ENCODE measurements around the gene ERCC8. TPM values are rescaled to one million over a fixed set of nuclear protein-coding genes. Genes with fewer than 3 reads are reported as not detected.

The ERCC8 gene
- total and polyA plus RNA-seq, 10 donors, result 4.3 to 18.9 (median 12.4) TPM

- Histone ChIP-seq H3K36me3 (peaks cover 0 to 8% (median 0%) of the 10 kb centered on the region in 6 donors), H3K27me3 (replicated peaks in 1 of 7) (no peaks in the 10 kb centered on the region), H3K27ac (no peak overlapping the region), H3K4me1 (no peaks in the 10 kb centered on the region), H3K4me3 (no peak overlapping the region), H3K9me3 (peaks cover 0 to 34% (median 18%) of the 10 kb centered on the region in 8 donors)
- no peak for TF ChIP-seq CTCF (IDR thresholded peaks at IDR 0.05 in 8 of 11, conservative IDR thresholded peaks at IDR 0.05 in 3 of 11)
- no peak for TF ChIP-seq POLR2AphosphoS5 (IDR thresholded peaks at IDR 0.05)
- no peak for TF ChIP-seq POLR2A (IDR thresholded peaks at IDR 0.05)
- intact Hi-C loops (cut with DNase I; ENCODE audit: low total_unique reads), result no loop called here
- DNase-seq, result no peak
- 80 to 97% (median 83%) methylated on average over 8 to 9 of the region's 9 CpGs for WGBS, 5 donors
Observed at GRCh38 chr5:60977956-60978737, 33.3 kb upstream of the ERCC8 start.

DNA sequence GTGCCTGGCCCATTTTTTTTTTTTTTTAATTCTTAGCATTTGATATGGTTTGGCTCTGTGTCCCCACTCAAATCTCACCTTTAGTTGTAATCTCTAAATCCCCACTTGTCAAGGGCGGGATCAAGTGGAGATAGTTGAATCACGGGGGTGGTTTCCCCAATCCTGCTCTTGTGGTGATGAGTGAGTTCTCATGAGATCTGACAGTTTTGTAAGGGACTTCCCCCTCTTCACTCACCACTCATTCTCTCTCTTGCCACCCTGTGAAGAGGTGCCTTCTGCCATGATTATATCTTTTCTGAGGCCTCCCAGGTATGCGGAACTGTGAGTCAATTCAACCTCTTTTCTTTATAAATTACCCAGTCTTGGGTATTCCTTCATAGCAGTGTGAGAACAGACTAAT lies 27.4 kb upstream of the ERCC8 start:
- intact Hi-C loops (cut with DNase I; ENCODE audit: low total_unique reads), result no loop called here
- 72 to 90% (median 78%) methylated on average over 3 of the region's 3 CpGs for WGBS, 5 donors
- Histone ChIP-seq H3K4me1 (no peaks in the 10 kb centered on the region), H3K27me3 (replicated peaks in 1 of 7) (no peaks in the 10 kb centered on the region), H3K36me3 (no peaks in the 10 kb centered on the region), H3K4me3 (no peak overlapping the region), H3K27ac (no peak overlapping the region), H3K9me3 (peaks cover 0 to 49% (median 36%) of the 10 kb centered on the region in 8 donors)
- no peak for TF ChIP-seq POLR2A (IDR thresholded peaks at IDR 0.05)
- TF ChIP-seq POLR2AphosphoS5 (IDR thresholded peaks at IDR 0.05), result no peak
- no peak for TF ChIP-seq CTCF (IDR thresholded peaks at IDR 0.05 in 8 of 11, conservative IDR thresholded peaks at IDR 0.05 in 3 of 11)
- DNase-seq, result no peak

GRCh38 chr5:60961685-60962084 lies 16.8 kb upstream of the ERCC8 start:
- 65 to 83% (median 73%) methylated on average over 2 of the region's 2 CpGs for WGBS, 5 donors
- Histone ChIP-seq H3K36me3 (no peaks in the 10 kb centered on the region), H3K4me1 (peaks cover 0 to 13% (median 0%) of the 10 kb centered on the region in 6 donors), H3K27ac (no peak overlapping the region), H3K4me3 (no peak overlapping the region), H3K27me3 (replicated peaks in 1 of 7) (no peaks in the 10 kb centered on the region), H3K9me3 (peaks cover 4 to 15% (median 11%) of the 10 kb centered on the region in 8 donors)
- TF ChIP-seq POLR2A (IDR thresholded peaks at IDR 0.05) (no peak), CTCF (IDR thresholded peaks at IDR 0.05 in 8 of 11, conservative IDR thresholded peaks at IDR 0.05 in 3 of 11) (no peak), POLR2AphosphoS5 (IDR thresholded peaks at IDR 0.05) (no peak)
- DNase-seq, result no peak
- intact Hi-C loops (cut with DNase I; ENCODE audit: low total_unique reads), result no loop called here

- DNase-seq, result no peak
- TF ChIP-seq POLR2A (IDR thresholded peaks at IDR 0.05), result no peak
- no peak for TF ChIP-seq POLR2AphosphoS5 (IDR thresholded peaks at IDR 0.05)
- TF ChIP-seq CTCF (IDR thresholded peaks at IDR 0.05 in 8 of 11, conservative IDR thresholded peaks at IDR 0.05 in 3 of 11), result peak in 4 of 11 experiments; percentile 19 to 52 (median 36)
- Histone ChIP-seq H3K27ac (no peak overlapping the region), H3K4me1 (peaks cover 0 to 13% (median 0%) of the 10 kb centered on the region in 6 donors), H3K4me3 (no peak overlapping the region), H3K9me3 (peaks cover 0 to 5% (median 1%) of the 10 kb centered on the region in 8 donors), H3K36me3 (no peaks in the 10 kb centered on the region), H3K27me3 (replicated peaks in 1 of 7) (no peaks in the 10 kb centered on the region)
- WGBS, 5 donors, result 29 to 38% (median 34%) methylated on average over 2 of the region's 2 CpGs
- intact Hi-C loops (cut with DNase I; ENCODE audit: low total_unique reads), result no loop called here
Observed at GRCh38 chr5:60960591-60960990, 15.7 kb upstream of the ERCC8 start.

All from spleen (tissue), 11 donors.